ENCODE data around the gene SPI1.

DNA sequence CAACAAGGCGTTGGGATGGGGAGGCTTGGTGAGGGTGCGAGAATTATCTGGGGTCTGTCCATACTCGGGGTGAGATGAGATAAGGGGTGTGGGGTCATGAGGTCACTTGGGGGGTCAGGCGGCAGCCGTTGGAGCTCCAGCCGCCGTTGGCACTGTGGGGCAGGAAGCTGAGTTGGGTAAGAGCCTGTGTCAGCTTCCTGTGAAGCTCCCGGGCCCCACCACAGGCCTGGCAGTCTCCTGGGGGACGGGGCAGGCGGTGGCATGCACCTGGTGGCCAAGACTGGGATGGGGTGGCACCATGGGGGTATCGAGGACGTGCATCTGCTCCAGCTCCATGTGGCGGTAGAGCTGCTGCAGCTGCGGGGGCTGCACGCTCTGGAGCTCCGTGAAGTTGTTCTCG lies 18.8 kb downstream of the SPI1 start:
- TF ChIP-seq, protein P1, sequence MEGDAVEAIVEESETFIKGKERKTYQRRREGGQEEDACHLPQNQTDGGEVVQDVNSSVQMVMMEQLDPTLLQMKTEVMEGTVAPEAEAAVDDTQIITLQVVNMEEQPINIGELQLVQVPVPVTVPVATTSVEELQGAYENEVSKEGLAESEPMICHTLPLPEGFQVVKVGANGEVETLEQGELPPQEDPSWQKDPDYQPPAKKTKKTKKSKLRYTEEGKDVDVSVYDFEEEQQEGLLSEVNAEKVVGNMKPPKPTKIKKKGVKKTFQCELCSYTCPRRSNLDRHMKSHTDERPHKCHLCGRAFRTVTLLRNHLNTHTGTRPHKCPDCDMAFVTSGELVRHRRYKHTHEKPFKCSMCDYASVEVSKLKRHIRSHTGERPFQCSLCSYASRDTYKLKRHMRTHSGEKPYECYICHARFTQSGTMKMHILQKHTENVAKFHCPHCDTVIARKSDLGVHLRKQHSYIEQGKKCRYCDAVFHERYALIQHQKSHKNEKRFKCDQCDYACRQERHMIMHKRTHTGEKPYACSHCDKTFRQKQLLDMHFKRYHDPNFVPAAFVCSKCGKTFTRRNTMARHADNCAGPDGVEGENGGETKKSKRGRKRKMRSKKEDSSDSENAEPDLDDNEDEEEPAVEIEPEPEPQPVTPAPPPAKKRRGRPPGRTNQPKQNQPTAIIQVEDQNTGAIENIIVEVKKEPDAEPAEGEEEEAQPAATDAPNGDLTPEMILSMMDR (conservative IDR thresholded peaks at IDR 0.05; ENCODE audit: low read length), result no peak
- TF ChIP-seq EZH2phosphoT487 (IDR thresholded peaks at IDR 0.05; ENCODE audit: borderline replicate concordance, low read depth, low read length), result no peak
